AG09309 (cell line): ENCODE measurements around the gene RPH3AL.
"Not testable (repeated sequence)": the region's sequence is repeated elsewhere in the genome, so short reads cannot be mapped to it uniquely, and the experiment has no call there.

ENCODE experiments used
- DNase-seq: peaks from one replicate; pipeline ENCODE4 v3.0.0-alpha.2; 2010; ENCODE audit warnings: low read depth
- H3K4me3 ChIP-seq: 2 replicates; pipeline ENCODE4 v1.5.1; 2011; ENCODE audit warnings: mild to moderate bottlenecking, low read depth, low read length, moderate library complexity; ENCODE audit not compliant: control insufficient read depth
- TF ChIP-seq, protein P1 (sequence below): IDR thresholded peaks from 2 replicates; pipeline ENCODE4 v1.5.1; 2011; ENCODE audit warnings: mild to moderate bottlenecking, low read depth, low read length, inconsistent platforms; ENCODE audit not compliant: insufficient read depth, control insufficient read depth; ENCODE audit errors: missing control alignments

RPH3AL gene

GRCh38 chr17:177155-177554 is 175.5 kb downstream of the RPH3AL start:
- no peak overlapping the region for H3K4me3 ChIP-seq
- DNase-seq: no peak
- TF ChIP-seq, protein P1, sequence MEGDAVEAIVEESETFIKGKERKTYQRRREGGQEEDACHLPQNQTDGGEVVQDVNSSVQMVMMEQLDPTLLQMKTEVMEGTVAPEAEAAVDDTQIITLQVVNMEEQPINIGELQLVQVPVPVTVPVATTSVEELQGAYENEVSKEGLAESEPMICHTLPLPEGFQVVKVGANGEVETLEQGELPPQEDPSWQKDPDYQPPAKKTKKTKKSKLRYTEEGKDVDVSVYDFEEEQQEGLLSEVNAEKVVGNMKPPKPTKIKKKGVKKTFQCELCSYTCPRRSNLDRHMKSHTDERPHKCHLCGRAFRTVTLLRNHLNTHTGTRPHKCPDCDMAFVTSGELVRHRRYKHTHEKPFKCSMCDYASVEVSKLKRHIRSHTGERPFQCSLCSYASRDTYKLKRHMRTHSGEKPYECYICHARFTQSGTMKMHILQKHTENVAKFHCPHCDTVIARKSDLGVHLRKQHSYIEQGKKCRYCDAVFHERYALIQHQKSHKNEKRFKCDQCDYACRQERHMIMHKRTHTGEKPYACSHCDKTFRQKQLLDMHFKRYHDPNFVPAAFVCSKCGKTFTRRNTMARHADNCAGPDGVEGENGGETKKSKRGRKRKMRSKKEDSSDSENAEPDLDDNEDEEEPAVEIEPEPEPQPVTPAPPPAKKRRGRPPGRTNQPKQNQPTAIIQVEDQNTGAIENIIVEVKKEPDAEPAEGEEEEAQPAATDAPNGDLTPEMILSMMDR: no peak

DNA sequence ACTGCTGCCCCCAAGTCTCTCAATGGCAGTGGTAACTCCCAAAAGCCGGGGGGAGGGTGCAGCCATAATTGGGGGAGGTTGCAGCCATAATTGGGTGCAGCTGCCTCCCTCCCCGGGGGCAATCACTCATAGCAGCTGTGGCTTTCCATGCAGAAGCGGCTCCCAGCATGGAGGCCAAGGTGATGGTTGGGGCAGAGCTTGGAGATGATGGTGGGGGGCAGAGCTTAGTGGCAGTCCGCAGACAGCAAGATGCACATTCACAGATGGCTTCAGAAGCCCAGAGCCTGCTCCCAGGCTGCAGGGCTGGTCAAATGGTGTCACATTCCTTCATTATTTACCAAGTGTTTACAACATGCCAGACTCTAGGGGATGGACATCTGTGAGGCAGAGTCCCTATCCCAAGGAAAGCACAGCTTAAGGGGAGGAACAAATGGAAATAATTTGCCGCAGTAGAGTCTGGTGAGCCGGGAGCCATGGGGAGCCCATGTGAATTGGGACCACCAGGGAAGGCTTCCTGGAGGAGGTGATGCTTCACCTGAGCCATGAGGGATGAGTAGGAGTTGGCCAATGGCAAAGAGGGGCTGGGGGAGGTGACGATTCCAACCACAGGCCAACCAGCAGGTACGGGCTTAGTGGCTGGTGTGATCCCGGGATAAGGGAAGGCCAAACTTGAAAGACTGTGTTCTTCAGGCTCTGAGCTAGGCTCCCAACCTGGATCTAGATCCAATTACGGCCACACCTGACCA is 179.3 kb downstream of the RPH3AL start:
- no peak overlapping the region for H3K4me3 ChIP-seq
- TF ChIP-seq, protein P1: no peak
- DNase-seq: no peak

DNA sequence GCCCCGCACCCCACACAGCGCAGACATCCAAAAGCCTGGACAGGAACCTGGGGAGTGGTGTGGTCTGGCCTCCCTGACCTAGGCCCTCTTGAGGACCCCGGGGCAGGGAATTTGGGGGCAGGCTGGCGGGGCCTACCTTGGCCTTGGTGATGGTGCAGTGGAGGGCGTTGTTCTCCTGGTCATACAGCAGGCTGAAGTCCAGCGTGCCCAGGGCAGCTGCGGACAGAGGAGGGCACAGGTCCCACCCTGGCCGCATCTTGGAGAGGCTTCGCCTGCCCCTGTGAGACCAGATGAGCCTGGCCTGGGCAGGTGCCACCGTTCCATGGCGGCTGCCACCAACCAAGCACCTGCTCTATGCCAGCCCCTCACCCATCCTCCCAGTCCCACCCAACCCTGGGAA is 180.2 kb downstream of the RPH3AL start:
- no peak overlapping the region for H3K4me3 ChIP-seq
- DNase-seq: no peak
- TF ChIP-seq, protein P1: no peak

GRCh38 chr17:171871-172270 is 180.7 kb downstream of the RPH3AL start:
- DNase-seq: no peak
- TF ChIP-seq, protein P1: no peak
- H3K4me3 ChIP-seq: no peak overlapping the region

DNA sequence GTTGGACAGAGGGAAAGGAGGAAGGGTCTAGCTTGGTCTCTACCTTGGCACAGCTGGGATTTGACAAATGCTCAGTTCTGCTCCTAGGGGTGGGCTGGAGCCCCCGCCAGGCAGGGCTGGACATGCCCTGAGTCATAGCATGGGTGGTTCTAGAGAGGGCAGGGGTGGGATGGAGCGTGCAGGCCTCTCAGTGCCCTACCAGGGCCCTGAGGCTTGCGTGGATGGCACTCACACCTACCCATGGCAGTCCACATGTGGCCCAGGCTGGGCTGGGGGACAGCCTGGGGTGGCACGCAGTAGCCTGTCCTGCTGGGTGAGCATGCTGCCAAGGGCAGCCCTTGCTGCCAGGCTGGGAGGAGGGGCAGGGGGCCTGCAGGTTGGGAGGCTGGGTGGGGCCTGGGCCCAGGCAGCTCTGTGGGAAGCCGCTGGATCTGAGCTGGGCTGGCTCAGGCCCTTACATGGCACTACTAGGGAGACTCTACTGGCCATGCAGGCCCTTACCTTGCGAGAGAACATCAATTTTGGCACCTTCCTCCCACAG is 182.4 kb downstream of the RPH3AL start:
- no peak for DNase-seq
- H3K4me3 ChIP-seq: no peak overlapping the region
- TF ChIP-seq, protein P1: no peak

DNA sequence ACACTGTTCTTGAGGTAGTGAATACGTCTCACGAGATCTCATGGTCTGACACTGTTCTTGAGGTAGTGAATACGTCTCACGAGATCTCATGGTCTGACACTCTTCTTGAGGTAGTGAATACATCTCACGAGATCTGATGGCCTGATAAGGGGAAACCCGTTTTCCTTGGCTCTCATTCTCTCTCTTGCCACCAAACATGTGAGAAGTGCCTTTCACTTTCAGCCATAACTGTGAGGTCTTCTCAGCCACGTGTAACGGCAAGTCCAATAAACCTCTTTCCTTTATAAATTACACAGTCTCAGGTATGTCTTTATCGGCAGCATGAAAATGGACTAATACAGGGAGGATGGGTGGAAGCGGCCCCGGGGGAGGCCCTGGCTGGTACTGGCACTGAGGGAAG is 184.0 kb downstream of the RPH3AL start:
- not testable (repeated sequence) for DNase-seq, H3K4me3 ChIP-seq

DNA sequence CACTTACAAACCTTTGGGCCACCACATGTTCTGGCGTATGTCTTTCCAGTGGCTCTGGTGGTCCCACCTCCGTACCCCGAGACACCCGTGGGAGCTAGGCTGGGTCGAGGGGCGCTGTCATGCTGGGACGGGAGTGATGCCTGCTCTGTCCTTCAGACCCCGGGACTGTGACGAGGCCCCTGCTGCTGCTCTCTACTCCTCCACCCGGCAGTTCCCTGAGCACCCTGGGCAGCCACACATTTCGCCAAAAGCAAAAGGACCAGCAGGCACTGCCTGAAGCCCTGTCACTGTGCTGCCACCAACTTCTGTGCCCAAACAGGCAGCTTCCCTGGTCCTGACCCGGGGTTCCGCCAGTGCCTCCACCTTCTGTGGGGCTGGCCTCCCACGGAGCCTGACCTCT is 186.7 kb downstream of the RPH3AL start:
- TF ChIP-seq, protein P1: no peak
- H3K4me3 ChIP-seq: no peak overlapping the region
- no peak for DNase-seq
